GM19099 (cell line): Measurements from ENCODE around the gene RCBTB2.

ENCODE experiments used
- POLR2A ChIP-seq: IDR thresholded peaks from 3 replicates; pipeline ENCODE4 v1.6.1; 2011; ENCODE audit warnings: low read depth; ENCODE audit not compliant: insufficient read length; ENCODE audit errors: extremely low read depth

Gene RCBTB2

GRCh38 chr13:48545608-48546007 lies 12.7 kb upstream of the RCBTB2 start:
- no peak for TF ChIP-seq POLR2A

GRCh38 chr13:48542581-48543341 lies 9.9 kb upstream of the RCBTB2 start:
- no peak for TF ChIP-seq POLR2A

GRCh38 chr13:48542138-48542537 lies 9.3 kb upstream of the RCBTB2 start:
- no peak for TF ChIP-seq POLR2A

GRCh38 chr13:48539550-48539949 lies 6.7 kb upstream of the RCBTB2 start:
- no peak for TF ChIP-seq POLR2A

- no peak for TF ChIP-seq POLR2A
These were observed 3.9 kb upstream of the RCBTB2 start for GRCh38 chr13:48536621-48537250.

GRCh38 chr13:48535766-48536165 lies 2.9 kb upstream of the RCBTB2 start:
- TF ChIP-seq POLR2A: no peak

- TF ChIP-seq POLR2A: no peak
These were observed 2.1 kb upstream of the RCBTB2 start for GRCh38 chr13:48534911-48535501.

- no peak for TF ChIP-seq POLR2A
These were observed 1.2 kb upstream of the RCBTB2 start for GRCh38 chr13:48533961-48534600.

- TF ChIP-seq POLR2A: no peak
These were observed 699 bp downstream of the RCBTB2 start for GRCh38 chr13:48532256-48532505.

- TF ChIP-seq POLR2A: peak; percentile 6
These were observed 1.2 kb downstream of the RCBTB2 start for GRCh38 chr13:48531416-48532255.

GRCh38 chr13:48530833-48531232 lies 2.0 kb downstream of the RCBTB2 start:
- TF ChIP-seq POLR2A: peak; percentile 33

- no peak for TF ChIP-seq POLR2A
These were observed 4.2 kb downstream of the RCBTB2 start for GRCh38 chr13:48528720-48529119.

GRCh38 chr13:48527955-48528354 lies 4.9 kb downstream of the RCBTB2 start:
- no peak for TF ChIP-seq POLR2A

GRCh38 chr13:48526286-48526685 lies 6.6 kb downstream of the RCBTB2 start:
- no peak for TF ChIP-seq POLR2A

GRCh38 chr13:48518083-48518482 lies 14.8 kb downstream of the RCBTB2 start:
- TF ChIP-seq POLR2A: no peak

- no peak for TF ChIP-seq POLR2A
These were observed 17.1 kb downstream of the RCBTB2 start for GRCh38 chr13:48515732-48516131.

GRCh38 chr13:48514793-48515192 lies 18.1 kb downstream of the RCBTB2 start:
- TF ChIP-seq POLR2A: no peak
